ENCODE data around the gene HSPA9.

The HSPA9 gene

GRCh38 chr5:138620663-138621224 is 45.5 kb upstream of the HSPA9 start:
- TF ChIP-seq REST (IDR thresholded peaks at IDR 0.05; ENCODE audit: low read depth) (no peak), NFIC (IDR thresholded peaks at IDR 0.05) (no peak), EP300 (IDR thresholded peaks at IDR 0.05; ENCODE audit: borderline replicate concordance) (no peak), TEAD4 (IDR thresholded peaks at IDR 0.05) (no peak)

GRCh38 chr5:138616508-138616907 is 41.3 kb upstream of the HSPA9 start:
- no peak for TF ChIP-seq TCF12 (IDR thresholded peaks at IDR 0.05; ENCODE audit: low read depth)
- no peak for TF ChIP-seq RAD21 (IDR thresholded peaks at IDR 0.05; ENCODE audit: low read depth)
- no peak for TF ChIP-seq REST (IDR thresholded peaks at IDR 0.05; ENCODE audit: low read depth)

GRCh38 chr5:138615461-138615860 is 40.3 kb upstream of the HSPA9 start:
- TF ChIP-seq TAF1 (IDR thresholded peaks at IDR 0.05; ENCODE audit: low read depth) (no peak), YY1 (IDR thresholded peaks at IDR 0.05; ENCODE audit: low read depth) (no peak), TEAD4 (IDR thresholded peaks at IDR 0.05) (no peak), USF1 (IDR thresholded peaks at IDR 0.05) (no peak)

GRCh38 chr5:138611678-138612218 is 36.5 kb upstream of the HSPA9 start:
- TF ChIP-seq USF1 (IDR thresholded peaks at IDR 0.05) (no peak), RAD21 (IDR thresholded peaks at IDR 0.05; ENCODE audit: low read depth) (no peak), TCF12 (IDR thresholded peaks at IDR 0.05; ENCODE audit: low read depth) (no peak), EP300 (IDR thresholded peaks at IDR 0.05; ENCODE audit: borderline replicate concordance) (no peak), TEAD4 (IDR thresholded peaks at IDR 0.05) (no peak), CREB1 (IDR thresholded peaks at IDR 0.05; ENCODE audit: low read depth) (no peak), ZBTB7A (IDR thresholded peaks at IDR 0.05; ENCODE audit: low read depth) (no peak), MAX (IDR thresholded peaks at IDR 0.05) (no peak), FOXM1 (IDR thresholded peaks at IDR 0.05; ENCODE audit: borderline replicate concordance, low read depth) (no peak), NFIC (IDR thresholded peaks at IDR 0.05) (no peak), EGR1 (IDR thresholded peaks at IDR 0.05) (no peak), REST (IDR thresholded peaks at IDR 0.05; ENCODE audit: low read depth) (no peak), YY1 (IDR thresholded peaks at IDR 0.05; ENCODE audit: low read depth) (no peak), TAF1 (IDR thresholded peaks at IDR 0.05; ENCODE audit: low read depth) (no peak), CEBPB (IDR thresholded peaks at IDR 0.05) (no peak)

GRCh38 chr5:138610918-138611677 is 35.9 kb upstream of the HSPA9 start:
- TF ChIP-seq USF1 (IDR thresholded peaks at IDR 0.05) (no peak), EGR1 (IDR thresholded peaks at IDR 0.05) (no peak), YY1 (IDR thresholded peaks at IDR 0.05; ENCODE audit: low read depth) (no peak), TCF12 (IDR thresholded peaks at IDR 0.05; ENCODE audit: low read depth) (no peak), CREB1 (IDR thresholded peaks at IDR 0.05; ENCODE audit: low read depth) (no peak), NFIC (IDR thresholded peaks at IDR 0.05) (no peak), TAF1 (IDR thresholded peaks at IDR 0.05; ENCODE audit: low read depth) (no peak), CEBPB (IDR thresholded peaks at IDR 0.05) (no peak), REST (IDR thresholded peaks at IDR 0.05; ENCODE audit: low read depth) (no peak), TEAD4 (IDR thresholded peaks at IDR 0.05) (no peak), RAD21 (IDR thresholded peaks at IDR 0.05; ENCODE audit: low read depth) (no peak), ZBTB7A (IDR thresholded peaks at IDR 0.05; ENCODE audit: low read depth) (no peak), FOXM1 (IDR thresholded peaks at IDR 0.05; ENCODE audit: borderline replicate concordance, low read depth) (no peak)

All from Ishikawa (cell line).